Measurements from ENCODE around the gene PRKCA.
"Not testable (repeated sequence)": the region's sequence is repeated elsewhere in the genome, so short reads cannot be mapped to it uniquely, and the experiment has no call there.

The PRKCA gene

GRCh38 chr17:66602659-66603384, 300.4 kb downstream of the PRKCA start:
- DNase-seq, result no peak

DNA sequence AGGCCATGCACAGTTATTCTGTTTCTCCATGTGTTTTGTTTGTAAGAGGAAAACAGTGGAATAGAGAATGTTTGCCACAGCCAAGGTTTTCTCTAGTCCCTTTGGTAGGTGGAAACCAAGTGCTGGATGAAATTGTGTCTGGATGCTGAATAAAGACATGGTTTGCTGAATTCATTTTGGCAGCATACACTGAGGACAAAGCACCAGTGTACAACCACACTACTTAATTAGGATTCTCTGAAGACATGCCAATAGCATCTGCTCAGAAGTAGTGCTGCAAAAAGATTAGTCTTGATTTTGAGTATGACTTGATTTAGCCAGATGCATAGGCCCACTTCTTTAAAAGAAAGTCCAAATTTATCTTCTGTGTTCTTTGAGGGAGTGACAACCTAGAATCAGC, 302.0 kb downstream of the PRKCA start:
- peak in 4 of 56 donors; percentile 13 to 27 (median 20) for DNase-seq

GRCh38 chr17:66605541-66605940, 303.1 kb downstream of the PRKCA start:
- DNase-seq, result no peak

DNA sequence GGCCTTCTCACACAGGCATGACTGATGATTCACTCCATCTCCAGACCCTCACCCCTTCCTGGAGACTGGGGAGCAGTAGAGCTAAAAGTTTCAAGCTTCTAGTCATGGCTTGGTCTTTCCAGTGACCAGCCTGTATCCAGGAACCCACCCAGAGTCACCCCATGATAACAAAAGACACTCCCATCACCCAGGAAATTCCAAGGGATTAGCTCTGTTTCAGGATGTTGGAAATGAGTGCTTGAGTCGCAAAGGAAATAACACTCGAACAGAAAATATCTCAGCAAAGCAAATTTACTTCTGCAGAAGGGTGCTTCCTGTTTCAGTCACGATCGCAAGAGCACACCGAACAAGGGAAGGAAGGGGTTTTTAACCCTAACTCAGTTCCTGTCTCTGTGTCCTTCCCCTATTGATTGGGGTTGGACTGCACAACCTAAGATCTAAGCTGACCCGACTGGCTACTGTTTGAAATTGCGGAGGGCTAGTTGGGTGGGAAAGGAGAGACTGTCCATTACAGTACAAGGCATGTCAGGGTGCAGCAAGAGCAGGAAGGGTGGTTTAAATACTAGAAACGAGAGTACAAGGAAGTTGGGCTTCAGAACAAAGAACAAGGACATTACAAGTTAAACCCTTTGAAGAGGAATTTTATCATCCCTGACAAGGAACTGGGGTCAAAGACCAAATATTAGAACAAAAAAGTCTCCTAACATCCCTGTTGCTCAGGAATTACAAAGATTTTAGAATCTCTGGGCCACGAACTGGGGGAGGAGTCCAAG, 308.1 kb downstream of the PRKCA start:
- no peak for DNase-seq

- no peak for DNase-seq
Measured at GRCh38 chr17:66611397-66611796, 309.0 kb downstream of the PRKCA start.

DNA sequence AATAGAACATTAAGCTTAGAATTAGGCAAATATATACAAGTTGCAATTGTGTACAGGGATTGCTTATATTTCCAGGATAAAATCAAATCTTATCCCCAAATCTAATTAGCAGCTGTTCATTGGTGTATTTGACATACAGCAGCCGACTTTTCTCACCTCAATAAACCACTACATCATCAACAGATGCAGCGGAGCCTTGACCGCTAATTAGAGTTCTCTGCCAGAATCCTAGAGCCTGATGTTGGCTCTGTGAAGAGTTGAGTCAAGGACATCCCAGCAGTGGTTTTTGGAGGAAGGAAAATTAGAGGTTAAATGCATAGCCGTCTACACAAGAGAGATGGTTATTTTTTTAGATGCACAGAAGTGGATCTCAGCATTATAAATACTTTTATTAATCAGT, 310.6 kb downstream of the PRKCA start:
- no peak for DNase-seq

GRCh38 chr17:66614469-66614868, 312.1 kb downstream of the PRKCA start:
- DNase-seq, result no peak

- DNase-seq, result no peak
Measured at GRCh38 chr17:66619206-66619605, 316.8 kb downstream of the PRKCA start.

GRCh38 chr17:66620528-66620927, 318.1 kb downstream of the PRKCA start:
- no peak for DNase-seq

- not testable (repeated sequence) for DNase-seq
Measured at GRCh38 chr17:66624630-66625029, 322.2 kb downstream of the PRKCA start.

DNA sequence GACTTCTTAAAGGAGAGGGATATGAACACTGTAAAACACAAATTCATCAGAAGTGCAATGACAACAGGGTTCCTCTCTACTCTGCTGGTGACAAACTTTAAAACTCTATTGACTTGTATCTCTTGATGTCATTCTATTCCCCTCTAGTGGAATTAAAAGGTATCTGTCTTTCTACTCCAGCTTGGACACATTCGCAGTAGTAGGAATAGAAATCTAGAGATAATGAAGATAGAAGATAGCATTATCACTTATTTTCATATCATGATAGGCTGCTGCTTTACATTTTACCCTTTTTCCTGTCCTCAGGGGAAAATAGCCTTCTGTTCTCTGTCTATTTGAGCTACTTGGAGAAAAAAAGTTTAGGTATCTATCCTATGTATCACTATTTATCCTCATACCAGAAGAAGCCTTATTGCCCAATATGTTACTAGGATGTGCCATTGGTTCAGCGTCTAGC, 322.9 kb downstream of the PRKCA start:
- no peak for DNase-seq

GRCh38 chr17:66627985-66628384, 325.6 kb downstream of the PRKCA start:
- no peak for DNase-seq

DNA sequence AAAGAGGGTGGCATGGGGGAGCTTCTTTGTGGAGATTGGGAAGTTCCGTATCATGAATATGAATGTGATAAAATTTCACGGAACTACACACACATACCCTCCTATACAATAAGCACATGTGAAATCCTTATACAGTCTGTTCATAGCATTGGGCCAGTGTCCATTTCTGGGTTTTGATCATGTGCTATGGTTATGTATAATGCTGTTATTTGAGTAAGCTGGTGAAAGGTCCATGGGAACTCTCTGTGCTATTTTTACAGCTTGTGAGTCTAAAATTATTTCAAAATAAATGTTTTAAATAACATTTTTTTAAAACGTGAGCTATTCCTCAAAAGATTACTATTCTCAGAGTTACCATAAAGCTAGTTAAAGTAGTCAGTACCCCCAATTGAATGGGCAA, 327.3 kb downstream of the PRKCA start:
- no peak for DNase-seq

- no peak for DNase-seq
Measured at GRCh38 chr17:66630379-66630778, 328.0 kb downstream of the PRKCA start.

GRCh38 chr17:66630828-66631472, 328.5 kb downstream of the PRKCA start:
- no peak for DNase-seq

GRCh38 chr17:66632731-66633130, 330.3 kb downstream of the PRKCA start:
- DNase-seq, result no peak

DNA sequence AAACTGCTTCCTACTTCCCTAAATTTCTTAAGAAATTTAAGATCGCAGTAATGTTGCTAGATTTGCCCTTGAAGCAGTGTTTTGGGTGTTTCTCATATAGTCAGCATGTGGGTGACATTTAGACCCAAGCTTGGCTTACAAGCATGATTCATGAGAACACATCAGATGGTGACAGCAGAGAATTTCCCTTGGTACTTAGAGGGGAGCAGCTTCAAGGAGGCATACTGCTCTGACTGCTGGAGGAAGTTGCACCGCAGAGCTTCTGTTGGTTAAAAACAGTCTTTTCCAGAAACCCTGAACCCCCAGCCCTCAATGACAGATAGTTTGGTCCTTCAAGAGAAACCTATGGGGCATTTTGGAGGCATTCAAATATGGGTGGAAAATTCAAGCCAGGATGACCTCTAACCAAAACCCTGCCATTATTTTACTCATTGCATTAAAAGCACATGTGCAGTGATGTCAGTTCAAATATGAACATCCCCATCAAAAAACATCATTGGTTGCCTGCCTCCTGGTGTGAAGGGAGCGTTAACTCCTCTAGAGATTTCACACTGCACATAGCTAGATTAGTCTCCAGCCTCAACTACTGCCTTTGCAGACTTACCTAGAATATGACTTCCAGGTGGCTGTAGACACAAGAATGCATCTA, 331.0 kb downstream of the PRKCA start:
- no peak for DNase-seq

DNA sequence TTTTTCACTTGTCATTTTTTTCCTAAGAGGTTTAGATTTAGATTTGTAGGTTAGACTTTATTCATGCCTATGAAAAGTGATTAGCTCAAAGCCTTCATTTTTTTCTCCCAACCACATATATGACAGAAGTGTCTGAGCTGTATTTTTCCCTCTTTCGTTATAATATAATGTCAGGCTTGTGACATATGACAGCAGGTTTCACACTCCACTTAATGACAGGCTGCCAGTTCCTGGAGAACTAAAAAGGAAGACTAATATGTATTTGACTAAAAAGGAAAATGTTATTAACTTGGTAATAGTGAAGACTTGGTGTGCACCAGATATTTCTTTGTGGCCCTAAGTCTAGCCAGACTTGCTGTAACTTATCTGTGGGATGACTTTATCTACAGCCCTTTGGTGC, 331.8 kb downstream of the PRKCA start:
- DNase-seq, result no peak

- DNase-seq, result no peak
Measured at GRCh38 chr17:66635386-66636045, 333.1 kb downstream of the PRKCA start.

DNA sequence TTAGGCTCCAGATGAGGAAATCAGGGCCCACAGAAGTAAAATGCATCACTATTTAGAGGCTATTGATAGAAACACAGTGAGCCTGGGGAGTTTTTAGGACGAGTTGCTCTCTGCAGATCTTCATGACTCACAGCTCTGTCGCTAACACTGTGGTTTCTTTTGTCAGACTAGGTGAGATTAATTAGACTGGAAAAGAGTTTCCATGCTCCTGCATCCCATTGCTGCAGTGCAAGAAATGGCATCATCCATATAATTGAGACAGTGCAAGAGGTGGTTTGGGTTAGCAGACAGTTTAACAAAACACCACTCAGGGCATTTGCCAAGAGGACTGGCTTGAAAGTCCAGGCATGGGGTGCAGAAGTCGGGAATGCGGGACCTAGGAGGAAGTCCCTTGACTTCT, 333.7 kb downstream of the PRKCA start:
- peak in 3 of 56 donors; percentile 5 to 8 (median 7) for DNase-seq

- no peak for DNase-seq
Measured at GRCh38 chr17:66637491-66637890, 335.1 kb downstream of the PRKCA start.

All from amygdala (tissue), 56 donors.